ENCODE data around the gene PODNL1.
A peak's percentile ranks its signal among the peaks of the same experiment; 100 is the strongest.
"Not testable (repeated sequence)": the region's sequence is repeated elsewhere in the genome, so short reads cannot be mapped to it uniquely, and the experiment has no call there.

The PODNL1 gene

GRCh38 chr19:13923194-13923987, 14.8 kb downstream of the PODNL1 start:
- DNase-seq (ENCODE audit: low read depth), result no peak

- not testable (repeated sequence) for DNase-seq (ENCODE audit: low read depth)
These were observed 16.1 kb downstream of the PODNL1 start for GRCh38 chr19:13922118-13922517.

GRCh38 chr19:13920940-13921747, 17.1 kb downstream of the PODNL1 start:
- peak; percentile 18 for DNase-seq (ENCODE audit: low read depth)

- DNase-seq (ENCODE audit: low read depth), result no peak
These were observed 17.7 kb downstream of the PODNL1 start for GRCh38 chr19:13920524-13920923.

- no peak for DNase-seq (ENCODE audit: low read depth)
These were observed 19.3 kb downstream of the PODNL1 start for GRCh38 chr19:13918726-13919411.

- no peak for DNase-seq (ENCODE audit: low read depth)
These were observed 20.3 kb downstream of the PODNL1 start for GRCh38 chr19:13917888-13918406.

GRCh38 chr19:13914777-13915176, 23.4 kb downstream of the PODNL1 start:
- no peak for DNase-seq (ENCODE audit: low read depth)

GRCh38 chr19:13913352-13913751, 24.9 kb downstream of the PODNL1 start:
- DNase-seq (ENCODE audit: low read depth), result no peak

- no peak for DNase-seq (ENCODE audit: low read depth)
These were observed 28.8 kb downstream of the PODNL1 start for GRCh38 chr19:13909430-13909829.

GRCh38 chr19:13908674-13909073, 29.5 kb downstream of the PODNL1 start:
- no peak for DNase-seq (ENCODE audit: low read depth)

- DNase-seq (ENCODE audit: low read depth), result no peak
These were observed 31.3 kb downstream of the PODNL1 start for GRCh38 chr19:13906910-13907309.

GRCh38 chr19:13906521-13906904, 31.7 kb downstream of the PODNL1 start:
- DNase-seq (ENCODE audit: low read depth), result no peak

- DNase-seq (ENCODE audit: low read depth), result peak; percentile 53
These were observed 32.3 kb downstream of the PODNL1 start, which contains the start of the genes BRME1 and CC2D1A for GRCh38 chr19:13905634-13906520. Gene BRME1, minus strand, starts transcription at chr19:13906117. Its CDS starts 1,225 bp downstream, at chr19:13904892. Gene CC2D1A, plus strand, starts transcription at chr19:13906201. Its CDS starts 241 bp downstream, at chr19:13906442.

- no peak for DNase-seq (ENCODE audit: low read depth)
These were observed 35.1 kb downstream of the PODNL1 start for GRCh38 chr19:13902993-13903555.

- DNase-seq (ENCODE audit: low read depth), result no peak
These were observed 38.2 kb downstream of the PODNL1 start for GRCh38 chr19:13899912-13900584.

- DNase-seq (ENCODE audit: low read depth), result no peak
These were observed 38.8 kb downstream of the PODNL1 start for GRCh38 chr19:13899393-13899792.

GRCh38 chr19:13896227-13896626, 42.0 kb downstream of the PODNL1 start:
- DNase-seq (ENCODE audit: low read depth), result no peak

- no peak for DNase-seq (ENCODE audit: low read depth)
These were observed 43.7 kb downstream of the PODNL1 start for GRCh38 chr19:13894552-13894951.

GRCh38 chr19:13892870-13893269, 45.3 kb downstream of the PODNL1 start:
- DNase-seq (ENCODE audit: low read depth), result no peak

GRCh38 chr19:13890136-13890535, 48.1 kb downstream of the PODNL1 start:
- no peak for DNase-seq (ENCODE audit: low read depth)

All from HS-5 (cell line).